ENCODE data around the gene NARS2. TPM values are rescaled to one million over a fixed set of nuclear protein-coding genes. Genes with fewer than 3 reads are reported as not detected.
"Not testable (repeated sequence)": the region's sequence is repeated elsewhere in the genome, so short reads cannot be mapped to it uniquely, and the experiment has no call there.

NARS2 gene
- total and polyA plus RNA-seq, 7 donors: 12.8 to 22.3 (median 14.5) TPM

GRCh38 chr11:78520230-78520629 is 54.4 kb downstream of the NARS2 start:
- DNase-seq (no peak), ATAC-seq (no peak)
- Histone ChIP-seq H3K4me1 (no peaks in the 10 kb centered on the region), H3K4me3 (no peak overlapping the region), H3K9me3 (no peaks in the 10 kb centered on the region), H3K27ac (no peak overlapping the region), H3K27me3 (ENCODE audit: insufficient read depth in 3 of 3, low read length in 2 of 3) (no peaks in the 10 kb centered on the region), H3K36me3 (ENCODE audit: insufficient read depth in 1 of 2, low read depth in 1 of 2) (no peaks in the 10 kb centered on the region)
- intact Hi-C loops (cut with DNase I): no loop called here
- TF ChIP-seq CTCF (IDR thresholded peaks at IDR 0.05): no peak
- 91 to 98% (median 93%) methylated on average over 1 of the region's 1 CpG for WGBS, 3 donors

- WGBS, 3 donors: 94 to 95% (median 95%) methylated on average over 4 of the region's 4 CpGs
- no peak for TF ChIP-seq CTCF (IDR thresholded peaks at IDR 0.05)
- Histone ChIP-seq H3K36me3 (ENCODE audit: insufficient read depth in 1 of 2, low read depth in 1 of 2) (no peaks in the 10 kb centered on the region), H3K4me3 (no peak overlapping the region), H3K27ac (no peak overlapping the region), H3K4me1 (no peaks in the 10 kb centered on the region), H3K9me3 (no peaks in the 10 kb centered on the region), H3K27me3 (ENCODE audit: insufficient read depth in 3 of 3, low read length in 2 of 3) (no peaks in the 10 kb centered on the region)
- no peak for ATAC-seq
- intact Hi-C loops (cut with DNase I): no loop called here
- no peak for DNase-seq
Measured at GRCh38 chr11:78516281-78516680, 58.4 kb downstream of the NARS2 start.

GRCh38 chr11:78514922-78515502 is 59.7 kb downstream of the NARS2 start:
- no peak for TF ChIP-seq CTCF (IDR thresholded peaks at IDR 0.05)
- H3K9me3 ChIP-seq: peaks cover 12% of the 10 kb centered on the region
- no peak overlapping the region for H3K27ac ChIP-seq
- ATAC-seq: no peak
- no peak overlapping the region for H3K4me3 ChIP-seq
- intact Hi-C loops (cut with DNase I): no loop called here
- DNase-seq: no peak
- 68 to 84% (median 71%) methylated on average over 4 of the region's 4 CpGs for WGBS, 3 donors
- H3K4me1 ChIP-seq: no peaks in the 10 kb centered on the region
- no peaks in the 10 kb centered on the region for H3K36me3 ChIP-seq (ENCODE audit: insufficient read depth in 1 of 2, low read depth in 1 of 2)
- no peaks in the 10 kb centered on the region for H3K27me3 ChIP-seq (ENCODE audit: insufficient read depth in 3 of 3, low read length in 2 of 3)

- H3K27me3 ChIP-seq (ENCODE audit: insufficient read depth in 3 of 3, low read length in 2 of 3); intact Hi-C loops (cut with DNase I); DNase-seq; H3K4me1 ChIP-seq; H3K27ac ChIP-seq; H3K4me3 ChIP-seq; H3K36me3 ChIP-seq (ENCODE audit: insufficient read depth in 1 of 2, low read depth in 1 of 2); ATAC-seq: not testable (repeated sequence)
- H3K9me3 ChIP-seq: peaks cover 15% of the 10 kb centered on the region
- WGBS, 3 donors: 97 to 98% (median 97%) methylated on average over 5 of the region's 5 CpGs
Measured at GRCh38 chr11:78513085-78513484, 61.6 kb downstream of the NARS2 start.

- H3K4me3 ChIP-seq: no peak overlapping the region
- H3K4me1 ChIP-seq: no peaks in the 10 kb centered on the region
- no peaks in the 10 kb centered on the region for H3K27me3 ChIP-seq (ENCODE audit: insufficient read depth in 3 of 3, low read length in 2 of 3)
- no peaks in the 10 kb centered on the region for H3K36me3 ChIP-seq (ENCODE audit: insufficient read depth in 1 of 2, low read depth in 1 of 2)
- whole genome bisulfite sequencing, 3 donors: 96 to 98% (median 96%) methylated on average over 4 of the region's 4 CpGs
- intact Hi-C loops (cut with DNase I): no loop called here
- H3K27ac ChIP-seq: no peak overlapping the region
- DNase-seq (no peak), ATAC-seq (no peak)
- H3K9me3 ChIP-seq: peaks cover 15% of the 10 kb centered on the region
- TF ChIP-seq CTCF (IDR thresholded peaks at IDR 0.05): no peak
Measured at GRCh38 chr11:78510597-78510996, 64.1 kb downstream of the NARS2 start.
